OCI-LY3 (cell line): Measurements from ENCODE around the gene APOL2.

Experiments
- CTCF ChIP-seq: fragments of 200-600, 300-600 bp; sonication (generic); IDR thresholded peaks from 2 replicates; pipeline ENCODE4 v1.5.1; 2014; ENCODE audit warnings: antibody characterized with exemption, low read length, low read depth
- EZH2phosphoT487 ChIP-seq: fragments of 200-600 bp; shearing (Covaris generic); IDR thresholded peaks from 2 replicates; pipeline ENCODE4 v1.6.1; 2018; ENCODE audit warnings: antibody characterized with exemption, mixed run types, low read depth

- TF ChIP-seq CTCF (no peak), EZH2phosphoT487 (no peak)
These were observed 30.4 kb downstream of the APOL2 start for GRCh38 chr22:36208914-36209313.
